Measurements from ENCODE around the gene PCCB.

DNA sequence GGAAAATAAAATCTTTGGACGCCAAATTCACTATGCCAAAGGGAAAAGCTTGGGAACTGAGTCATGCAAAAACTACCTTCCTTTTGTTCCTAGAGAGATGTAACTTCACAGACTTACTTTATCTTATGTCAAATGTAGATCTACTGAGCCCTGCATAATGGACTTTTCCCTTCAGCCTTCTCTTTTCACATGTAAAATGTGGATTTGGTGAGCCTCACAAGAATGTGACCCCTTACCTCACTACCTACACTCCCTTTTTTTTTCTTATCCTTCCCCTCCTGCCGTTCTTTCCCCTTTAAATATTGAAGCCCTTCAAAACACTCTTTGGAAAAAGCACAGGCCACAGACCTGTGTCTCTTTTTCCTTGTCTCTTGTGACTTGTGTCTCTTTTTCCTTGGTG is 14.0 kb upstream of the PCCB start:
- TF ChIP-seq, protein P1, sequence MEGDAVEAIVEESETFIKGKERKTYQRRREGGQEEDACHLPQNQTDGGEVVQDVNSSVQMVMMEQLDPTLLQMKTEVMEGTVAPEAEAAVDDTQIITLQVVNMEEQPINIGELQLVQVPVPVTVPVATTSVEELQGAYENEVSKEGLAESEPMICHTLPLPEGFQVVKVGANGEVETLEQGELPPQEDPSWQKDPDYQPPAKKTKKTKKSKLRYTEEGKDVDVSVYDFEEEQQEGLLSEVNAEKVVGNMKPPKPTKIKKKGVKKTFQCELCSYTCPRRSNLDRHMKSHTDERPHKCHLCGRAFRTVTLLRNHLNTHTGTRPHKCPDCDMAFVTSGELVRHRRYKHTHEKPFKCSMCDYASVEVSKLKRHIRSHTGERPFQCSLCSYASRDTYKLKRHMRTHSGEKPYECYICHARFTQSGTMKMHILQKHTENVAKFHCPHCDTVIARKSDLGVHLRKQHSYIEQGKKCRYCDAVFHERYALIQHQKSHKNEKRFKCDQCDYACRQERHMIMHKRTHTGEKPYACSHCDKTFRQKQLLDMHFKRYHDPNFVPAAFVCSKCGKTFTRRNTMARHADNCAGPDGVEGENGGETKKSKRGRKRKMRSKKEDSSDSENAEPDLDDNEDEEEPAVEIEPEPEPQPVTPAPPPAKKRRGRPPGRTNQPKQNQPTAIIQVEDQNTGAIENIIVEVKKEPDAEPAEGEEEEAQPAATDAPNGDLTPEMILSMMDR (IDR thresholded peaks at IDR 0.05): no peak
- TF ChIP-seq POLR2A (IDR thresholded peaks at IDR 0.05): no peak
